ENCODE measurements around the gene SUFU.

The SUFU gene

GRCh38 chr10:102645388-102645740 lies 141.6 kb downstream of the SUFU start:
- peaks cover 28% of the 10 kb centered on the region for H3F3A ChIP-seq (ENCODE audit: insufficient read depth)
- peak overlapping the region; percentile 73 for H3K4me2 ChIP-seq (ENCODE audit: low read depth, low read length, poor library complexity, severe bottlenecking)
- H3K79me2 ChIP-seq (ENCODE audit: insufficient read depth, low read length): peaks cover 31% of the 10 kb centered on the region
- no peak for TF ChIP-seq CTCF (IDR thresholded peaks at IDR 0.05; ENCODE audit: insufficient read depth, low read length, poor library complexity, severe bottlenecking)
- no peak for TF ChIP-seq EZH2phosphoT487 (conservative IDR thresholded peaks at IDR 0.05; ENCODE audit: low read length)
- peak overlapping the region; percentile 6 for H2AFZ ChIP-seq (ENCODE audit: low read depth, low read length, severe bottlenecking)
- peak overlapping the region; percentile 60 for H3K4me3 ChIP-seq (ENCODE audit: insufficient read depth, low read length, poor library complexity, severe bottlenecking)
- no peaks in the 10 kb centered on the region for H3K27me3 ChIP-seq (ENCODE audit: low read length)
- H3K9me3 ChIP-seq (ENCODE audit: insufficient read depth, low read length): peaks cover 6% of the 10 kb centered on the region; the same call in 1 of the 2 replicates
- no peaks in the 10 kb centered on the region for H4K20me1 ChIP-seq (ENCODE audit: low read depth, low read length)
- no peaks in the 10 kb centered on the region for H3K9me2 ChIP-seq (replicated peaks; ENCODE audit: insufficient read depth, low read length)
- H3K9ac ChIP-seq (ENCODE audit: low read length): peak overlapping the region; percentile 84
- no peaks in the 10 kb centered on the region for H3K36me3 ChIP-seq (ENCODE audit: low read length)
- peak overlapping the region; percentile 87 for H3K27ac ChIP-seq (ENCODE audit: low read depth, low read length)

DNA sequence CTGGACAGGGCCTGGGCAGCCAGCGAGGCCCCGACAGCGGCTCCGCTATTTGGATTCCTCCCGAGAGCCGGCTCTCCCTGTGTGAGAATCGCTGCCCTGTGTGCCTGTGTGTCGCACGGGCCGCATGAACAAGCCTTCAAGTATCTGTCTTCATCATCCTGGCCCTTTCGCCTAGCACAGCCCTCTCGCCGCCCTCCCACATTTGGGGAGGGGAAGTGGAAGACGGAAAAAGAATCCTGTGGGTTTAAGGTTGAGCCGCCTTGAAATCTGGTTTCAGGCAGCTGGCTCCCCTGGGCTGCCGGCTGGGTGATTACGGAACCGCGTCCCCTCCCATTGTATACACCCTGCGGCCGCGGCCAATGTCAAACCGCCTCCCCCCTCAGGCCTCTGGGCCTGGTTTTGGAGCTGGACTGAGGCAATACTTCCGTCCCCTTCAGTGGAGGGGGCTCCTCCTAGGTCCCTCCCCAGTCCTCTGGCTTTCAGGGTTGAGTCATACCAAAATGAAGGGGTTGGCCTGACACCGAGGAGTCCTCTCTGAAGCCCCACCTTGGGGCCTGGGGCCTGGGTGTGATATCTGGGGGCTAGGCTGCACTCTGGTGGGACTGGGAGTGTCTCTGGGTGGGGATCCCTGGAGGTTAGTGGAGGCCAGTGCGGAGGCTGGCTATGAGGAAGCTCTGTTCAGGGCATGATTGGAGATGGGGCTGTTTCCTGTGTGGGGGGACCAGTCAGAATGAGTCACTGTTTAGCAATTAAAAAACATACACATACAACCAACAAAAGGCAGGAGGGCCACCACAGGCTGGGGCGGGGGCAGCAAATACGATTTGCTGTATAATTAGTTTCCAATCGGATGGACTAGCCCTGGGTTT lies 142.2 kb downstream of the SUFU start:
- TF ChIP-seq EZH2phosphoT487 (conservative IDR thresholded peaks at IDR 0.05; ENCODE audit: low read length) (no peak), CTCF (IDR thresholded peaks at IDR 0.05; ENCODE audit: insufficient read depth, low read length, poor library complexity, severe bottlenecking) (no peak)
- H3F3A ChIP-seq (ENCODE audit: insufficient read depth): peaks cover 28% of the 10 kb centered on the region
- no peaks in the 10 kb centered on the region for H3K36me3 ChIP-seq (ENCODE audit: low read length)
- no peaks in the 10 kb centered on the region for H3K27me3 ChIP-seq (ENCODE audit: low read length)
- peak overlapping the region; percentile 87 for H3K27ac ChIP-seq (ENCODE audit: low read depth, low read length)
- peak overlapping the region; percentile 73 for H3K4me2 ChIP-seq (ENCODE audit: low read depth, low read length, poor library complexity, severe bottlenecking)
- H3K4me3 ChIP-seq (ENCODE audit: insufficient read depth, low read length, poor library complexity, severe bottlenecking): peak overlapping the region; percentile 60
- H3K9me3 ChIP-seq (ENCODE audit: insufficient read depth, low read length): peaks cover 6% of the 10 kb centered on the region; the same call in 1 of the 2 replicates
- H2AFZ ChIP-seq (ENCODE audit: low read depth, low read length, severe bottlenecking): peak overlapping the region; percentile 6
- no peaks in the 10 kb centered on the region for H3K9me2 ChIP-seq (replicated peaks; ENCODE audit: insufficient read depth, low read length)
- H3K9ac ChIP-seq (ENCODE audit: low read length): peak overlapping the region; percentile 84
- H4K20me1 ChIP-seq (ENCODE audit: low read depth, low read length): no peaks in the 10 kb centered on the region
- peaks cover 36% of the 10 kb centered on the region for H3K79me2 ChIP-seq (ENCODE audit: insufficient read depth, low read length)

DNA sequence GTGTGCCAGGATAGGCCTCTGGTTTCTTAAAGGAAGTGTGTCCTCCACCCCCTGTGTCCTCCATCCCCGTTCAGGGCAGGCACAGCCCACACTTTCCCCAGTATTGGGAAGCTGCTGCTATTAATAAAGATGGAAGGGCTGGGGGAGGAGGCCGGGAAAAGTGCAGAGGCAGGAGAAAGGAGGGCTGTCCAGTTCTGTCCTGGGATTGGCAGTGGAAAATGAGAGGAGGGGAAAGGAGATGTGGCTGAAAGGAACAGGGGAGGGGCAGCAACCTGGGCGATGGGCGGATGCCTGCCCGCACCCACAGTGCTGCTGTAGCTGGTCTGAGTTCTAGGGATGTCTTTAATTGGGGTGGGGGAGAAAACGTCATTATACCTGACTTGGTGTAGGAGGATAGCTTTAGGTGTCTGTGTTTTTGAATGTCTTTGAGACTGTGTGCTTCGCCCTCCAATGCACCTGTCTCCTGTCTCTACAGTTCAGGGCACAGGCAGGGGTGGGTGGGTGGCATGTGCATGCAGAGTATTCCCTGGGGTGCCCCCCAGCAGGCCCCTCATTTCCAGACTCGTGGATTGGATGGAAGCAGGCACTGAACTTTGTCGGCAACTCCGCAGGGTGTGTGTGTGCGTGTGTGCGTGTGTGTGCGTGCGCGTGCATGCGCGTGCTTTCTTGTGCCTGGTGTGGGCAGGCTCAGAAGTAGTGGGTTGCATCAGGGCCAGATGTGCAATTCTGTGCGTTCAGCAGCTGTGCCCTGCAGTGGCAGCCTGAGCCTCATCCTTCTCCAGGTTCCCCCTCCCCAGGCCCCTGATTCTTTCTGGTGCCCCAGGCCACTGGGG lies 143.1 kb downstream of the SUFU start:
- peak overlapping the region; percentile 84; the same call in 1 of the 2 replicates for H3K9ac ChIP-seq (ENCODE audit: low read length)
- TF ChIP-seq EZH2phosphoT487 (conservative IDR thresholded peaks at IDR 0.05; ENCODE audit: low read length) (no peak), CTCF (IDR thresholded peaks at IDR 0.05; ENCODE audit: insufficient read depth, low read length, poor library complexity, severe bottlenecking) (no peak)

More for the DNA sequence above, 143.1 kb downstream of the SUFU start:
- H2AFZ ChIP-seq (ENCODE audit: low read depth, low read length, severe bottlenecking): no peak overlapping the region
- H3K79me2 ChIP-seq (ENCODE audit: insufficient read depth, low read length): peaks cover 43% of the 10 kb centered on the region
- H3K27ac ChIP-seq (ENCODE audit: low read depth, low read length): peak overlapping the region; percentile 87
- no peaks in the 10 kb centered on the region for H3K9me2 ChIP-seq (replicated peaks; ENCODE audit: insufficient read depth, low read length)
- H3K4me2 ChIP-seq (ENCODE audit: low read depth, low read length, poor library complexity, severe bottlenecking): peak overlapping the region; percentile 73
- no peaks in the 10 kb centered on the region for H4K20me1 ChIP-seq (ENCODE audit: low read depth, low read length)
- H3K9me3 ChIP-seq (ENCODE audit: insufficient read depth, low read length): peaks cover 1% of the 10 kb centered on the region; the same call in 1 of the 2 replicates
- H3K36me3 ChIP-seq (ENCODE audit: low read length): no peaks in the 10 kb centered on the region
- H3K4me3 ChIP-seq (ENCODE audit: insufficient read depth, low read length, poor library complexity, severe bottlenecking): no peak overlapping the region
- H3F3A ChIP-seq (ENCODE audit: insufficient read depth): peaks cover 25% of the 10 kb centered on the region
- H3K27me3 ChIP-seq (ENCODE audit: low read length): no peaks in the 10 kb centered on the region

All from SU-DHL-6 (cell line).